MG63 (cell line): Measurements from ENCODE around the gene IQCH. TPM values are rescaled to one million over a fixed set of nuclear protein-coding genes. Genes with fewer than 3 reads are reported as not detected.

Experiments
- total RNA-seq: library from RNA; depleted of rRNA; stranded (reverse); fragments of >200 nt; shearing (Covaris generic); gene quantifications from 2 replicates; pipeline ENCODE4 v1.2.3, GENCODE V29; 2014; ENCODE audit warnings: low replicate concordance; rRNA removed

The IQCH gene
- total RNA-seq, 1 experiment from 2014 or later = 3.5 TPM

Other genes starting within 250 kb of the IQCH start
- 32.9 and 38.2 TPM in 2 replicates for gene SMAD3, start 189.2 kb upstream of the IQCH start, total RNA-seq
- gene AAGAB, start 125 bp upstream of the IQCH start, total RNA-seq = 63.7 and 68.1 TPM in 2 replicates